K562 (cell line): ENCODE data around the gene MTG1. TPM values are rescaled to one million over a fixed set of nuclear protein-coding genes. Genes with fewer than 3 reads are reported as not detected.

ENCODE experiments used
- ATAC-seq: fragments of 200-7000 bp; cut with Tn5 transposase; 3 replicates; pipeline ENCODE4 v1.9.1; 2020; ENCODE audit warnings: moderate library complexity
- BruUV-seq: library from RNA; stranded (reverse); fragments of 400-500 nt; replicated peaks from 2 replicates; lab custom pipeline; 2021; lab: Mats Ljungman, UMichigan
- CTCF ChIA-PET: fragments of 300-600 bp; formaldehyde crosslinking; extraction: SDS; loops from one replicate; lab custom pipeline; 2021; ENCODE audit warnings: low intra/inter-chr PET ratio; lab: Yijun Ruan, JAX
- POLR2A ChIA-PET: fragments of 300-600, 350-650 bp; sonication (Branson Sonifier 250); formaldehyde crosslinking; extraction: SDS; loops from one replicate; lab custom pipeline; 2021; ENCODE audit warnings: antibody characterized with exemption, inconsistent platforms; lab: Yijun Ruan, JAX
- DNase-seq, 4 experiments: peaks; one replicate each; pipeline versions ENCODE4 v3.0.0 to v3.0.0-alpha.2; 2011 to 2018; ENCODE audit warnings: low spot score in 3 of 4, mixed read lengths in 3 of 4; ENCODE audit errors: extremely low read depth in 1 of 4
- FAIRE-seq: peaks from 2 replicates; lab custom pipeline; 2011; peaks lifted over from hg19 to GRCh38; lab: Jason Lieb, UNC
- H2AFZ ChIP-seq: 2 replicates; pipeline ENCODE4 v1.6.0; 2011; ENCODE audit warnings: low read depth, low read length, control low read depth, inconsistent platforms
- H3K27ac ChIP-seq: fragments of 200-600 bp; 3 replicates; pipeline ENCODE4 v1.8.0; 2011; ENCODE audit warnings: low read depth, mild to moderate bottlenecking, control low read depth, inconsistent platforms, low read length, moderate library complexity, mixed read lengths; ENCODE audit errors: extremely low read depth
- H3K27me3 ChIP-seq, 2 experiments: fragments of 300-600 bp in 1 of 2; 2 replicates in 1 of 2; 3 replicates in 1 of 2; pipeline versions ENCODE4 v1.6.0 to v1.8.0; 2011; ENCODE audit warnings: inconsistent platforms in 2 of 2, low read length in 2 of 2, mild to moderate bottlenecking in 1 of 2, mixed read lengths in 1 of 2, moderate library complexity in 1 of 2; ENCODE audit not compliant: control insufficient read depth in 2 of 2, insufficient read depth in 2 of 2
- H3K36me3 ChIP-seq: fragments of 300-600 bp; 3 replicates; pipeline ENCODE4 v1.8.0; 2011; ENCODE audit warnings: mild to moderate bottlenecking, low read length, inconsistent platforms; ENCODE audit not compliant: control insufficient read depth, insufficient read depth
- H3K4me1 ChIP-seq, 2 experiments: fragments of 200-600 bp in 1 of 2; replicated peaks in 1 of 2; 2 replicates in 1 of 2; 3 replicates in 1 of 2; pipeline versions ENCODE4 v1.5.1 to v1.8.0; 2011; ENCODE audit warnings: inconsistent platforms in 2 of 2, low read length in 2 of 2, mild to moderate bottlenecking in 1 of 2, mixed read lengths in 1 of 2, moderate library complexity in 1 of 2; ENCODE audit not compliant: control insufficient read depth in 2 of 2, insufficient read depth in 2 of 2
- H3K4me2 ChIP-seq: 2 replicates; pipeline ENCODE4 v1.6.1; 2011; ENCODE audit warnings: low read length, control low read depth, inconsistent platforms, mixed read lengths; ENCODE audit not compliant: insufficient read depth
- H3K4me3 ChIP-seq: fragments of 200-600 bp; sonication (generic), shearing (Covaris generic); 2 replicates; pipeline ENCODE4 v1.5.1; 2016; ENCODE audit warnings: control low read depth, inconsistent platforms
- H3K79me2 ChIP-seq: fragments of 200-600 bp; 3 replicates; pipeline ENCODE4 v1.8.0; 2011; ENCODE audit warnings: low read length, inconsistent platforms; ENCODE audit not compliant: control insufficient read depth, insufficient read depth
- H3K9ac ChIP-seq, 2 experiments: 2 replicates each; pipeline versions ENCODE4 v1.6.0 to v1.6.1; 2011; ENCODE audit warnings: low read depth in 2 of 2, low read length in 2 of 2, control low read depth in 1 of 2, inconsistent platforms in 1 of 2, mild to moderate bottlenecking in 1 of 2, mixed read lengths in 1 of 2; ENCODE audit not compliant: insufficient read depth in 1 of 2
- H3K9me1 ChIP-seq: one replicate; pipeline ENCODE4 v1.6.0; 2011; ENCODE audit warnings: inconsistent platforms, mild to moderate bottlenecking, low read length, moderate library complexity; ENCODE audit not compliant: control insufficient read depth, insufficient read depth
- H3K9me3 ChIP-seq: replicated peaks from 2 replicates; pipeline ENCODE4 v1.5.1; 2011; ENCODE audit warnings: low read depth, low read length, inconsistent platforms; ENCODE audit not compliant: control insufficient read depth, insufficient read depth
- H4K20me1 ChIP-seq: replicated peaks from 2 replicates; pipeline ENCODE4 v1.6.1; 2011; ENCODE audit warnings: low read length, inconsistent platforms, mixed read lengths; ENCODE audit not compliant: control insufficient read depth, insufficient read depth
- BMI1 ChIP-seq: fragments of 150-350 bp; IDR thresholded peaks from 2 replicates; pipeline ENCODE4 v1.6.1; 2014; ENCODE audit warnings: low read length
- CTBP1 ChIP-seq: fragments of 450-650 bp; IDR thresholded peaks from 2 replicates; pipeline ENCODE4 v1.6.1; 2016; ENCODE audit warnings: borderline replicate concordance
- SREBF2 ChIP-seq: sonication (generic); formaldehyde crosslinking; IDR thresholded peaks from 2 replicates; pipeline ENCODE4 v1.4.0; 2020; ENCODE audit warnings: mild to moderate bottlenecking, missing genetic modification reagents
- TAL1 ChIP-seq: fragments of 450-650 bp; IDR thresholded peaks from 2 replicates; pipeline ENCODE4 v1.6.1; 2016; ENCODE audit warnings: mild to moderate bottlenecking
- whole genome bisulfite sequencing: fragments of 100-300 bp; shearing (Covaris generic); methylation state at CpG from one replicate; pipeline ENCODE4 v1.1.6; 2016; ENCODE audit warnings: low coverage, mixed read lengths; ENCODE audit not compliant: insufficient coverage; ENCODE audit errors: missing lambda C conversion rate; 5-methylcytosine and 5-hydroxymethylcytosine counted together
- in situ Hi-C: fragments of 300-500 bp; cut with MboI; formaldehyde crosslinking; loops from 4 replicates; pipeline ENCODE4 v1.15.0; 2018; ENCODE audit warnings: inconsistent platforms, mixed read lengths
- intact Hi-C: fragments of 100-400 bp; cut with micrococcal nuclease; formaldehyde crosslinking; loops from 2 replicates; pipeline ENCODE4 v1.14.2; 2022
- polyA plus RNA-seq, 8 experiments: library from polyadenylated mRNA; depleted of rRNA in 4 of 8; stranded (reverse) in 5 of 8; unstranded in 3 of 8; fragments of >200 nt; fragmentation: Nextera tagmentation in 2 of 8; fragmentation: Illumina TruSeq in 1 of 8; extraction: Ambion mirVana in 2 of 8; extraction: Trizol in 1 of 8; gene quantifications; 2 replicates each; pipeline versions ENCODE4 v1.2.1 to v1.2.3, GENCODE V29; 2011 to 2014; ENCODE audit warnings: inconsistent platforms in 1 of 8, missing spikeins in 1 of 8
- total RNA-seq, 7 experiments: library from RNA; depleted of rRNA in 6 of 7; stranded (reverse); fragments of >200 nt in 6 of 7; fragmentation: Illumina TruSeq in 2 of 7; extraction: Trizol in 2 of 7; gene quantifications; 2 replicates each; pipeline versions ENCODE4 v1.2.1 to v1.2.3, GENCODE V29; 2011 to 2021; ENCODE audit warnings: low replicate concordance in 1 of 7
- TF ChIP-seq, protein P1 (sequence below): fragments of 450-650 bp; IDR thresholded peaks from one replicate; pipeline ENCODE4 v1.6.1; 2018; ENCODE audit warnings: mild to moderate bottlenecking, moderate library complexity; ENCODE audit not compliant: partially characterized antibody

The MTG1 gene
- total and polyA plus RNA-seq, 9 of the 15 experiments (the other 6 are each of a cell fraction or from before 2014, with no cell fraction given) = 2.8 to 28.2 (median 15.4) TPM

- TF ChIP-seq CTBP1 (no peak), SREBF2 (CRISPR knock-in tag) (no peak), TAL1 (no peak), BMI1 (no peak)
- TF ChIP-seq, protein P1, sequence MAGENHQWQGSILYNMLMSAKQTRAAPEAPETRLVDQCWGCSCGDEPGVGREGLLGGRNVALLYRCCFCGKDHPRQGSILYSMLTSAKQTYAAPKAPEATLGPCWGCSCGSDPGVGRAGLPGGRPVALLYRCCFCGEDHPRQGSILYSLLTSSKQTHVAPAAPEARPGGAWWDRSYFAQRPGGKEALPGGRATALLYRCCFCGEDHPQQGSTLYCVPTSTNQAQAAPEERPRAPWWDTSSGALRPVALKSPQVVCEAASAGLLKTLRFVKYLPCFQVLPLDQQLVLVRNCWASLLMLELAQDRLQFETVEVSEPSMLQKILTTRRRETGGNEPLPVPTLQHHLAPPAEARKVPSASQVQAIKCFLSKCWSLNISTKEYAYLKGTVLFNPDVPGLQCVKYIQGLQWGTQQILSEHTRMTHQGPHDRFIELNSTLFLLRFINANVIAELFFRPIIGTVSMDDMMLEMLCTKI = no peak
- ChIA-PET POLR2A (no interaction called here), CTCF (no interaction called here)
- no peak overlapping the region for H2AFZ ChIP-seq
- H3K27ac ChIP-seq = no peak overlapping the region
- no peak for FAIRE-seq
- H3K4me3 ChIP-seq = no peak overlapping the region
- H3K9me3 ChIP-seq = no peaks in the 10 kb centered on the region
- H4K20me1 ChIP-seq = no peaks in the 10 kb centered on the region
- ATAC-seq = no peak
- H3K4me2 ChIP-seq = no peak overlapping the region
- no TSS peak for BruUV-seq
- 78% methylated on average over 10 of the region's 11 CpGs for WGBS
- no peak overlapping the region for H3K9ac ChIP-seq
- no peaks in the 10 kb centered on the region for H3K27me3 ChIP-seq
- peaks cover 29% of the 10 kb centered on the region; the same call in 1 of the 3 replicates for H3K36me3 ChIP-seq
- no peak for DNase-seq
- peaks cover 15 to 62% of the 10 kb centered on the region in 2 experiments for H3K4me1 ChIP-seq
- peaks cover 12% of the 10 kb centered on the region for H3K79me2 ChIP-seq
- in situ Hi-C loops (no loop called here), intact Hi-C loops (loop anchor here (5.0 kb wide), 1 partner anchor 33 kb away; the partner anchor contains the start of gene MTG1)
- no peaks in the 10 kb centered on the region for H3K9me1 ChIP-seq
These were observed 35.0 kb upstream of the MTG1 start for GRCh38 chr10:133358925-133359310.
